HepG2 (cell line): ENCODE measurements around the gene PPP1R18. TPM values are rescaled to one million over a fixed set of nuclear protein-coding genes. Genes with fewer than 3 reads are reported as not detected.
A peak's percentile ranks its signal among the peaks of the same experiment; 100 is the strongest.

ENCODE experiments used
- BATF2 ChIP-seq: sonication (generic); formaldehyde crosslinking; IDR thresholded peaks from 2 replicates; pipeline ENCODE4 v1.8.0; 2022; ENCODE audit warnings: mild to moderate bottlenecking, missing genetic modification reagents, moderate library complexity
- CBX1 ChIP-seq: IDR thresholded peaks from one replicate; pipeline ENCODE4 v1.6.1; 2016; ENCODE audit warnings: antibody characterized with exemption, low read depth
- GTF3A ChIP-seq: sonication (generic); formaldehyde crosslinking; conservative IDR thresholded peaks from 2 replicates; pipeline ENCODE4 v1.4.0; 2020; ENCODE audit warnings: mild to moderate bottlenecking, missing genetic modification reagents
- MIER3 ChIP-seq: IDR thresholded peaks from 2 replicates; pipeline ENCODE4 v1.6.1; 2016; ENCODE audit warnings: missing compliant biosample characterization, borderline replicate concordance
- MTERF4 ChIP-seq: sonication (generic); formaldehyde crosslinking; IDR thresholded peaks from 2 replicates; pipeline ENCODE4 v1.8.0; 2023; ENCODE audit warnings: mild to moderate bottlenecking, missing genetic modification reagents
- NFRKB ChIP-seq: fragments of 450-650 bp; IDR thresholded peaks from 2 replicates; pipeline ENCODE4 v1.6.1; 2017
- NKX3-1 ChIP-seq: sonication (generic); formaldehyde crosslinking; IDR thresholded peaks from 2 replicates; pipeline ENCODE4 v1.5.0; 2020; ENCODE audit warnings: missing genetic modification reagents
- PHF20 ChIP-seq: sonication (generic); formaldehyde crosslinking; IDR thresholded peaks from 2 replicates; pipeline ENCODE4 v1.5.0; 2020; ENCODE audit warnings: mild to moderate bottlenecking, missing genetic modification reagents
- PRMT3 ChIP-seq: sonication (generic); formaldehyde crosslinking; IDR thresholded peaks from 2 replicates; pipeline ENCODE4 v1.8.1; 2022; ENCODE audit warnings: low read depth, mild to moderate bottlenecking, moderate library complexity, missing genetic modification reagents, borderline replicate concordance
- REPIN1 ChIP-seq: sonication (generic); formaldehyde crosslinking; IDR thresholded peaks from 2 replicates; pipeline ENCODE4 v1.8.0; 2022; ENCODE audit warnings: missing genetic modification reagents, low read depth, mild to moderate bottlenecking, borderline replicate concordance
- SATB2 ChIP-seq: sonication (generic); formaldehyde crosslinking; IDR thresholded peaks from 2 replicates; pipeline ENCODE4 v1.5.0; 2020; ENCODE audit warnings: missing genetic modification reagents
- SNAI1 ChIP-seq: sonication (generic); formaldehyde crosslinking; IDR thresholded peaks from 2 replicates; pipeline ENCODE4 v1.5.0; 2020; ENCODE audit warnings: mild to moderate bottlenecking, missing genetic modification reagents, borderline replicate concordance
- SP140L ChIP-seq: sonication (generic); formaldehyde crosslinking; IDR thresholded peaks from 2 replicates; pipeline ENCODE4 v1.4.0; 2020; ENCODE audit warnings: missing genetic modification reagents, borderline replicate concordance
- TBX3 ChIP-seq: fragments of 450-650 bp; IDR thresholded peaks from 2 replicates; pipeline ENCODE4 v1.6.1; 2017; ENCODE audit warnings: antibody characterized with exemption, mild to moderate bottlenecking, inconsistent platforms, borderline replicate concordance
- ZNF33A ChIP-seq: sonication (generic); formaldehyde crosslinking; IDR thresholded peaks from 2 replicates; pipeline ENCODE4 v1.5.1; 2020; ENCODE audit warnings: missing genetic modification reagents, mild to moderate bottlenecking, moderate library complexity, borderline replicate concordance
- ZNF557 ChIP-seq: sonication (generic); formaldehyde crosslinking; IDR thresholded peaks from 2 replicates; pipeline ENCODE4 v1.4.0; 2020; ENCODE audit warnings: missing genetic modification reagents
- ZNF747 ChIP-seq: sonication (generic); formaldehyde crosslinking; IDR thresholded peaks from 2 replicates; pipeline ENCODE4 v1.8.1; 2023; ENCODE audit warnings: missing genetic modification reagents, mild to moderate bottlenecking, borderline replicate concordance
- ZNF75D ChIP-seq: sonication (generic); formaldehyde crosslinking; IDR thresholded peaks from 2 replicates; pipeline ENCODE4 v1.8.1; 2023; ENCODE audit warnings: missing genetic modification reagents, mild to moderate bottlenecking, borderline replicate concordance
- ZNF772 ChIP-seq: sonication (generic); formaldehyde crosslinking; IDR thresholded peaks from 2 replicates; pipeline ENCODE4 v1.5.0; 2020; ENCODE audit warnings: mild to moderate bottlenecking, missing genetic modification reagents
- ZSCAN25 ChIP-seq: sonication (generic); formaldehyde crosslinking; IDR thresholded peaks from 2 replicates; pipeline ENCODE4 v1.8.0; 2022; ENCODE audit warnings: mild to moderate bottlenecking, missing genetic modification reagents
- polyA plus RNA-seq, 8 experiments: library from polyadenylated mRNA; depleted of rRNA in 3 of 8; stranded (reverse) in 7 of 8; unstranded in 1 of 8; fragments of >200 nt; fragmentation: Illumina TruSeq in 4 of 8; extraction: Trizol in 4 of 8; gene quantifications; 2 replicates each; pipeline versions ENCODE4 v1.2.1 to v1.2.3, GENCODE V29; 2011 to 2016; ENCODE audit warnings: low read depth in 4 of 8, missing spikeins in 1 of 8, mixed read lengths in 1 of 8; ENCODE audit not compliant: insufficient read depth in 1 of 8
- total RNA-seq, 5 experiments: library from RNA; depleted of rRNA; stranded (reverse); fragments of >200 nt; fragmentation: Illumina TruSeq; extraction: Trizol; gene quantifications; 2 replicates each; pipeline ENCODE4 v1.2.3, GENCODE V29; 2016; ENCODE audit warnings: low read depth in 1 of 5
- TF ChIP-seq, protein P1 (sequence below): sonication (generic); formaldehyde crosslinking; IDR thresholded peaks from 2 replicates; pipeline ENCODE4 v1.4.0; 2020; ENCODE audit warnings: mild to moderate bottlenecking, missing genetic modification reagents
- TF ChIP-seq, protein P2 (sequence below): sonication (generic); formaldehyde crosslinking; IDR thresholded peaks from 2 replicates; pipeline ENCODE4 v1.8.0; 2022; ENCODE audit warnings: mild to moderate bottlenecking, missing genetic modification reagents, moderate library complexity
- TF ChIP-seq, protein P3 (sequence below): IDR thresholded peaks from 2 replicates; pipeline ENCODE4 v1.6.1; 2012; ENCODE audit warnings: inconsistent platforms
- TF ChIP-seq, protein P4 (sequence below): IDR thresholded peaks from 2 replicates; pipeline ENCODE4 v1.6.1; 2016; ENCODE audit warnings: low read depth, borderline replicate concordance

The PPP1R18 gene
- total and polyA plus RNA-seq, 2 of the 13 experiments (the other 11 are each of a cell fraction or from before 2014, with no cell fraction given), result 4.9 to 9.2 TPM

DNA sequence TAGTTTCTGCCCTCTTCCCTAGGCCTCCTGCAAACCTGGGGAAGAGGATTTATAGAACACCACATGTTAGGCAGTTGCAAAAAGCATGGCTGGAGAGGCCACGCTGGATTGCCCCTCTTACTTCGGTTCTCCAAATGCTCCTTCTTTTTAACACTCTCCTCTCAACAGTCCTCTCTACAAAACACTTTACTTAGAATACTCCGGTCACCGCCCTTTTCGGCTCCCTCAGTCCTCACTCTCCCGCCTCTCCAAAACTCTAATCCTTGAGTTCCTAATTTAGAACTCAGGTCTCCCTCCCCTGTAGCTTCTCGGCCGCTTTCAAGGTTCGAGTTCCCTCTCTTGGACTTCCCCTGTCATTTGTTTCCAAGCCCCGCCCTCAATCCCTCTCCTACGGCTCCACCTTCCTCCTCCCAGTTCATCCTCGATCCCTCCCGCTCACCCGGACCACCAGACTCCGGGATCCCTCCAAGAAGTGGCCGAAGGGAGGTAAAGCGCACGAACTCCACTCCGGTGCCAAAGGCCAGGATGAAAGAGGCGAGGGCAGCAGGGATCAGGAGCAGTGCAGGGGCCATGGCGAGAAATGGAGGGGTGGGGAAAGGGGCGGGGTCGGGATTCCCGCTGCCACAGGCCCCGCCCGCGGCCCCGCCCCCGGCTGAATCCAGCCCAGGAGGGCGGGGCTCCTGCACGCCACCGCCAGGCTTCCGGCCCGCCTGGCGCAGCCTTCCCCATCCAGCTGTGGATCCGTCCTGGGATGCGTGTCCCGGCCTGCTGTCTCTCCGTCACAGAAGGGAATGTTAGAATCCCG, 4.2 kb upstream of the PPP1R18 start, which contains the start of gene NRM (continued):
- TF ChIP-seq, protein P1, sequence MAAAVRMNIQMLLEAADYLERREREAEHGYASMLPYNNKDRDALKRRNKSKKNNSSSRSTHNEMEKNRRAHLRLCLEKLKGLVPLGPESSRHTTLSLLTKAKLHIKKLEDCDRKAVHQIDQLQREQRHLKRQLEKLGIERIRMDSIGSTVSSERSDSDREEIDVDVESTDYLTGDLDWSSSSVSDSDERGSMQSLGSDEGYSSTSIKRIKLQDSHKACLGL (CRISPR knock-in tag), result no peak
- TF ChIP-seq ZSCAN25 (CRISPR knock-in tag) (0 out of 2 replicates have a peak, but pooled peaks have one; percentile 7), ZNF75D (no peak), NFRKB (no peak), ZNF772 (CRISPR knock-in tag) (peak; percentile 73), MIER3 (CRISPR knock-in tag) (no peak; the same call in 1 of the 2 replicates), REPIN1 (CRISPR knock-in tag) (no peak), TBX3 (no peak), CBX1 (no peak), NKX3-1 (peak; percentile 47; the same call in 1 of the 2 replicates), SNAI1 (CRISPR knock-in tag) (no peak), PHF20 (CRISPR knock-in tag) (peak; percentile 43; the same call in 1 of the 2 replicates), SP140L (CRISPR knock-in tag) (no peak), ZNF557 (CRISPR knock-in tag) (0 out of 2 replicates have a peak, but pooled peaks have one; percentile 42), PRMT3 (CRISPR knock-in tag) (no peak), ZNF33A (CRISPR knock-in tag) (0 out of 2 replicates have a peak, but pooled peaks have one; percentile 62), GTF3A (CRISPR knock-in tag) (no peak), SATB2 (CRISPR knock-in tag) (0 out of 2 replicates have a peak, but pooled peaks have one; percentile 76), ZNF747 (CRISPR knock-in tag) (0 out of 2 replicates have a peak, but pooled peaks have one; percentile 39), MTERF4 (CRISPR knock-in tag) (peak; percentile 83; the same call in 1 of the 2 replicates), BATF2 (CRISPR knock-in tag) (no peak)
- TF ChIP-seq, protein P2, sequence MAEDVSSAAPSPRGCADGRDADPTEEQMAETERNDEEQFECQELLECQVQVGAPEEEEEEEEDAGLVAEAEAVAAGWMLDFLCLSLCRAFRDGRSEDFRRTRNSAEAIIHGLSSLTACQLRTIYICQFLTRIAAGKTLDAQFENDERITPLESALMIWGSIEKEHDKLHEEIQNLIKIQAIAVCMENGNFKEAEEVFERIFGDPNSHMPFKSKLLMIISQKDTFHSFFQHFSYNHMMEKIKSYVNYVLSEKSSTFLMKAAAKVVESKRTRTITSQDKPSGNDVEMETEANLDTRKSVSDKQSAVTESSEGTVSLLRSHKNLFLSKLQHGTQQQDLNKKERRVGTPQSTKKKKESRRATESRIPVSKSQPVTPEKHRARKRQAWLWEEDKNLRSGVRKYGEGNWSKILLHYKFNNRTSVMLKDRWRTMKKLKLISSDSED (CRISPR knock-in tag), result no peak
- TF ChIP-seq, protein P3, sequence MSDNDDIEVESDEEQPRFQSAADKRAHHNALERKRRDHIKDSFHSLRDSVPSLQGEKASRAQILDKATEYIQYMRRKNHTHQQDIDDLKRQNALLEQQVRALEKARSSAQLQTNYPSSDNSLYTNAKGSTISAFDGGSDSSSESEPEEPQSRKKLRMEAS, result peak; percentile 69; the same call in 1 of the 2 replicates
- TF ChIP-seq, protein P4, sequence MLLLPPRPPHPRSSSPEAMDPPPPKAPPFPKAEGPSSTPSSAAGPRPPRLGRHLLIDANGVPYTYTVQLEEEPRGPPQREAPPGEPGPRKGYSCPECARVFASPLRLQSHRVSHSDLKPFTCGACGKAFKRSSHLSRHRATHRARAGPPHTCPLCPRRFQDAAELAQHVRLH (CRISPR knock-in tag), result no peak
